ENCODE data around the gene PDE9A. TPM values are rescaled to one million over a fixed set of nuclear protein-coding genes. Genes with fewer than 3 reads are reported as not detected.

Gene PDE9A
- total and polyA plus RNA-seq, 8 donors = 1.2 to 14.4 (median 5.0) TPM

DNA sequence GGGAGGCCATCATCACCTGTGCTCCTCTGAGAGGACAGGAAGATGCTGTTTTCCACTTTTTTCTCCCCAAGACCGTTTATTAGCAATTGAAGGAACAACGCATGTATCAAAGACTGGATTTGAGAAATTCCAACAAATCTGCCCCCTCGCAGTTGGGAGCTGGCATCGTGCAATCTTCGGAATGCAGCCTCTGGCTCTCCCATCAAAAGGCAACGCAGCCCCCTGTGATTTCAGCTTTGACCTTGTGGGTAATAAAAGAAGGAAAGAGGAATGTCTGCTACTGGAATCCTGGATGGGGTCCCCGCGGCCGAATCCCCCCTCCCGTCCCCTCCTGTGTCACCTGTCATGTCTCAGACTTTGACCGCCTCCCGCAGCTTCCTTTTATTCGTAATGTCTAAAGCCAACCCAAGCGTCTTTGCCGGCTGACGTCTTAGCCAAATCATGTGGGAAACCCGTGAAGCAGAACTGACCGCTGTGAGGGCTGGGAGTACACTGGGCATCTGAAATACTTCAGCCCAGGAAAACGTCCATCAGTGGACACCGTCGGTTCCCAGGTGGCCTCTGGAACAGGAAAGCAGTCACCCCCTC, 124.4 kb downstream of the PDE9A start:
- H3K4me3 ChIP-seq = no peak overlapping the region
- FAIRE-seq (no peak), ATAC-seq (no peak), DNase-seq (no peak)
- TF ChIP-seq, protein P1, sequence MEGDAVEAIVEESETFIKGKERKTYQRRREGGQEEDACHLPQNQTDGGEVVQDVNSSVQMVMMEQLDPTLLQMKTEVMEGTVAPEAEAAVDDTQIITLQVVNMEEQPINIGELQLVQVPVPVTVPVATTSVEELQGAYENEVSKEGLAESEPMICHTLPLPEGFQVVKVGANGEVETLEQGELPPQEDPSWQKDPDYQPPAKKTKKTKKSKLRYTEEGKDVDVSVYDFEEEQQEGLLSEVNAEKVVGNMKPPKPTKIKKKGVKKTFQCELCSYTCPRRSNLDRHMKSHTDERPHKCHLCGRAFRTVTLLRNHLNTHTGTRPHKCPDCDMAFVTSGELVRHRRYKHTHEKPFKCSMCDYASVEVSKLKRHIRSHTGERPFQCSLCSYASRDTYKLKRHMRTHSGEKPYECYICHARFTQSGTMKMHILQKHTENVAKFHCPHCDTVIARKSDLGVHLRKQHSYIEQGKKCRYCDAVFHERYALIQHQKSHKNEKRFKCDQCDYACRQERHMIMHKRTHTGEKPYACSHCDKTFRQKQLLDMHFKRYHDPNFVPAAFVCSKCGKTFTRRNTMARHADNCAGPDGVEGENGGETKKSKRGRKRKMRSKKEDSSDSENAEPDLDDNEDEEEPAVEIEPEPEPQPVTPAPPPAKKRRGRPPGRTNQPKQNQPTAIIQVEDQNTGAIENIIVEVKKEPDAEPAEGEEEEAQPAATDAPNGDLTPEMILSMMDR (IDR thresholded peaks at IDR 0.05) = no peak
- intact Hi-C loops (cut with DNase I) = no loop called here
- H3K27me3 ChIP-seq = peaks cover 0 to 15% (median 0%) of the 10 kb centered on the region in 4 donors
- no peaks in the 10 kb centered on the region for H3K9me3 ChIP-seq
- H3K4me1 ChIP-seq = peaks cover 0 to 3% (median 0%) of the 10 kb centered on the region in 3 donors
- H3K36me3 ChIP-seq = no peaks in the 10 kb centered on the region
- H3K27ac ChIP-seq = no peak overlapping the region
- 57 to 59% methylated on average over 21 of the region's 21 CpGs for WGBS, 2 donors

DNA sequence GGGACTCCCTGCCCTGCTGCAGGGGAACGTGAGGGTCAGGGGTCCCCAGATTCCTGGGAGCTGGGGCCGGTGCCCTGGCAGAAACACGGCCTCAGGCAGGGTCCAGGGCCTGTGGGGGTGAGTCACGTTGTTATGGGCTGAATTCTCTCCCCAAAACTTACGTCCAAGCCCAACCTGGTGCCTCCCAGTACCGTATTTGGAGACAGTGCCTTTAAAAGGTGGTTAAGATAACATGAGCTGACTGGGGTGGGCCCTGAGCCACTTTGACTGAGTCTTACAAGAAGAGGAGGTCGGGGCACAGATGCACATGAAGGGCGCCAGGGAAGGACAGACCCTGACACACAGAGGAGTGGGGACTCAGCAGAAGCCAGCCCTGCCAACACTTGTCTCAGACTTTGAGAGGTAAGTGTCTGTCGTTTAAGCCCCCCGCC, 126.0 kb downstream of the PDE9A start:
- Histone ChIP-seq H3K9me3 (no peaks in the 10 kb centered on the region), H3K27ac (no peak overlapping the region), H3K4me3 (no peak overlapping the region), H3K27me3 (peaks cover 0 to 15% (median 0%) of the 10 kb centered on the region in 4 donors), H3K4me1 (peaks cover 0 to 3% (median 0%) of the 10 kb centered on the region in 3 donors), H3K36me3 (no peaks in the 10 kb centered on the region)
- 58 to 69% methylated on average over 10 of the region's 10 CpGs for WGBS, 2 donors
- intact Hi-C loops (cut with DNase I) = no loop called here
- no peak for ATAC-seq
- FAIRE-seq = no peak
- DNase-seq = no peak
- TF ChIP-seq, protein P1 (IDR thresholded peaks at IDR 0.05) = no peak

DNA sequence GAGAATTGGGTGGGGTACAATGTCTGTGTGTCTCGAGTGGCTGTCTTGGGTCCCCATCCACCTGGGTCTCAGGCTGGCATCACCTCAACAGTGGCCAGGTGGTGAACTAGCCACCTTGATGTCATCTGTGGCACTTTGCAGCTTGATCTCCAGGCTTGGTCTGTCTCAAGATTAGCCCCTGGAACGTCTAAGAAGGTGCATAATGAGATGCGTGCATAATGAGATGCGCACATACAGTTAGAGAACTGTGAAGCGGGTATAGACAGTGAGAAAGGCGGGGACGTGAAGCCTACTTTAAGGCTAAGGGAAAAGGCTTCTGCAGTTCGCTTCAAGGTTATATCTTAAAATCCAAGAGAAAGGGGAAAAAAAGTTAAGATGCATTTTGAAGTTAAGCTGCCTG, 127.2 kb downstream of the PDE9A start:
- intact Hi-C loops (cut with DNase I) = no loop called here
- H3K27me3 ChIP-seq = peaks cover 0 to 15% (median 0%) of the 10 kb centered on the region in 4 donors
- DNase-seq (no peak), ATAC-seq (no peak), FAIRE-seq (no peak)
- TF ChIP-seq, protein P1 (IDR thresholded peaks at IDR 0.05) = no peak
- no peak overlapping the region for H3K4me3 ChIP-seq
- peaks cover 0 to 3% (median 0%) of the 10 kb centered on the region in 3 donors for H3K4me1 ChIP-seq
- H3K27ac ChIP-seq = no peak overlapping the region
- H3K9me3 ChIP-seq = no peaks in the 10 kb centered on the region
- no peaks in the 10 kb centered on the region for H3K36me3 ChIP-seq
- 38 to 45% methylated on average over 8 of the region's 8 CpGs for WGBS, 2 donors

DNA sequence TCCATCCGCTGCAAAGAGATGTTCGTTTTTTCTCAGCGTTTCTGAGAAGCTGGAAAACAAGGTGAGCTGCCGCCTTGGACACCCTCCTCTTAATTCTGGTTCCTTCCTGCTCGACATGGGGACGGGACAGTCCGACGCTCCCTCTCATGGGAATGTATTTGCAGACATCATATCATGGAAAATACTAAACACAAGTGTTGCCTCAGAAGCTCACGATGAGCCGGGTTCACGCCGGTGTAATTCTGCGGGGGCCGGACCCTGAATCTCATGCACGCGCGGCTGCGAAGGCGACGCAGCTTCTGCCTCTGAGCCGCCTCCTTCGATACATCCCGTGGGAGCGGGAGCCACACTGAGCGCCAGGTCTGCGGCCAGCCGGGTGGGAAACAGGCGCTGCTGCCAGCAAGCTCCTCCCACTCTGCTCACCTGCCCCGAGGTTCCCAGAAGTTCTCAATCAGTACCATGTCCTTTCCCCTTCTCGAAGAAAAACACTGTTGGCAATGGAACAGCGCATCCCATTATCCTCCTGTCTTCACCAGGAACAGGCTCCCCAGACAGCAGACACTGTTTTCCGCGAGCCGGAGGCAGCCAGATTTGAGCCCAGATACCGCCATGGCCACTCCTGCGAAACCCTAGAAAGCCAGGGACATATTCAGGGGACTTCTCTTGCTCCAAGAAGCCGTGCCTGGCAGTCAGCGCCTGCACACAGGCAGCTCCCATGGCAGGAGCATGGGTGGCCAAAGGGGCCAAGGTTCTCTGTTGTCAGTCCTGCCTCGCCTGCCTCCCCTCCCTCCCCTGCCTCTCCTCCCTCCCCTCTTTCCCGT, 127.9 kb downstream of the PDE9A start:
- H3K36me3 ChIP-seq = no peaks in the 10 kb centered on the region
- peak overlapping the region in 2 of 4 donors; percentile 28 to 50 for H3K27ac ChIP-seq
- no peaks in the 10 kb centered on the region for H3K9me3 ChIP-seq
- ATAC-seq (peak; percentile 64 to 88 (median 76)), DNase-seq (peak; percentile 28 to 74 (median 58)), FAIRE-seq (no peak)
- H3K4me3 ChIP-seq = peak overlapping the region in 3 of 4 donors; percentile 1 to 21 (median 11)
- peaks cover 0 to 3% (median 0%) of the 10 kb centered on the region in 3 donors for H3K4me1 ChIP-seq
- 6% methylated on average over 40 of the region's 40 CpGs for WGBS, 2 donors
- TF ChIP-seq, protein P1 (IDR thresholded peaks at IDR 0.05) = no peak
- peaks cover 0 to 15% (median 0%) of the 10 kb centered on the region in 4 donors for H3K27me3 ChIP-seq
- intact Hi-C loops (cut with DNase I) = no loop called here

Data from pancreas (tissue), 10 donors.